ENCODE results near the gene SUGCT. TPM values are rescaled to one million over a fixed set of nuclear protein-coding genes. Genes with fewer than 3 reads are reported as not detected.
"Not testable (repeated sequence)": the region's sequence is repeated elsewhere in the genome, so short reads cannot be mapped to it uniquely, and the experiment has no call there.

SUGCT gene
- total RNA-seq, 1 donor from 2014 or later = 11.9 TPM

DNA sequence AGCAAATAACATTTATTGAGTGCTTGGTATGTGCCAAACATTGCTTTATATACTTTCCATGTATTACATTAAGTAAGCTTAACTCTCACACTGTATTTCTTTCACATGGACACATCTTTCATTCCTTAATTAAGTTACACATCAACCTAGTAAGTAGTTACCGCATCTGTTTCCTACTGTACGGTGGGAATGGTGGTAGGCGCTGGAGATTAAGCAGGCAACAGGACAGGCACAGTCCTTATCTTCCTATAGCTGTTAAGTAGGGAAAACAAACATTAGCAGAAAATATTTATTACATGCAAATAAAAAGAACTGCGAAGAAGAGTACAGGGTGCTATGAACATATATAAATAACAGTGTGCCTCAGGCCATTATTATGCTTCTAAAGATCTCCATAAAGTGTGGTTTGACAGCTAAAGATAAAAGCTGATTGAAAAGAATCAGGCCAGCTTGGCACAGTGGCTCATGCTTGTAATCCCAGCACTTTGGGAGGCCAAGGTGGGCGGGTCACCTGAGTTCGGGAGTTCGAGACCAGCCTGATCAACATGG is 105.0 kb downstream of the SUGCT start:
- no peak overlapping the region for H3K4me3 Mint-ChIP-seq (ENCODE audit: unreplicated experiment)
- TF ChIP-seq, protein P1, sequence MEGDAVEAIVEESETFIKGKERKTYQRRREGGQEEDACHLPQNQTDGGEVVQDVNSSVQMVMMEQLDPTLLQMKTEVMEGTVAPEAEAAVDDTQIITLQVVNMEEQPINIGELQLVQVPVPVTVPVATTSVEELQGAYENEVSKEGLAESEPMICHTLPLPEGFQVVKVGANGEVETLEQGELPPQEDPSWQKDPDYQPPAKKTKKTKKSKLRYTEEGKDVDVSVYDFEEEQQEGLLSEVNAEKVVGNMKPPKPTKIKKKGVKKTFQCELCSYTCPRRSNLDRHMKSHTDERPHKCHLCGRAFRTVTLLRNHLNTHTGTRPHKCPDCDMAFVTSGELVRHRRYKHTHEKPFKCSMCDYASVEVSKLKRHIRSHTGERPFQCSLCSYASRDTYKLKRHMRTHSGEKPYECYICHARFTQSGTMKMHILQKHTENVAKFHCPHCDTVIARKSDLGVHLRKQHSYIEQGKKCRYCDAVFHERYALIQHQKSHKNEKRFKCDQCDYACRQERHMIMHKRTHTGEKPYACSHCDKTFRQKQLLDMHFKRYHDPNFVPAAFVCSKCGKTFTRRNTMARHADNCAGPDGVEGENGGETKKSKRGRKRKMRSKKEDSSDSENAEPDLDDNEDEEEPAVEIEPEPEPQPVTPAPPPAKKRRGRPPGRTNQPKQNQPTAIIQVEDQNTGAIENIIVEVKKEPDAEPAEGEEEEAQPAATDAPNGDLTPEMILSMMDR (IDR thresholded peaks at IDR 0.05) = no peak
- H3K27me3 Mint-ChIP-seq (ENCODE audit: unreplicated experiment) = no peaks in the 10 kb centered on the region
- no peaks in the 10 kb centered on the region for H3K9me3 Mint-ChIP-seq (ENCODE audit: unreplicated experiment)
- H3K36me3 Mint-ChIP-seq (ENCODE audit: unreplicated experiment) = peaks cover 3% of the 10 kb centered on the region
- no peak overlapping the region for H3K27ac Mint-ChIP-seq (ENCODE audit: unreplicated experiment)
- no peak for DNase-seq (ENCODE audit: extremely low spot score, unreplicated experiment)
- H3K4me1 Mint-ChIP-seq (ENCODE audit: unreplicated experiment) = peaks cover 5% of the 10 kb centered on the region

- DNase-seq (ENCODE audit: extremely low spot score, unreplicated experiment) = no peak
These were observed 108.3 kb downstream of the SUGCT start for GRCh38 chr7:40243076-40243475.

DNA sequence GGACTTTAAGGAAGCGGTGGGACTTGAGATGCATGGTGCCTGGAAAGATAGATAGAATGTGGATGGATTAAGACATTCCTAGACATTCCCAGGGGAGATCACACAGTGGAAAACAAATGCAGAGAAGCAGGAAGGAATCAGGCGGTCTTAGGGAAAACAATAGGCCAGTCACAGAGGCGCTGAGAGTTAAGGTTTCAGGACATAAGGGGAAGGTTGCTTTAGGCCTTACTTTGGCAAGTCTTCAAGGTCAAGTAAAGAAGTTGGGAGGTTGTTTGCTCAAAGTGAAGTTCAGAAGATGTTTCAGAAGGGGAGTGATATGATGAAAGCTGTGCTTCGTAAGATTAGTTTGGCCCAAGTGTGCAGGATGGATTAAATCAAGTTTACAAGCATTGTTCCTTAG is 109.4 kb downstream of the SUGCT start:
- peaks cover 9% of the 10 kb centered on the region for H3K4me1 Mint-ChIP-seq (ENCODE audit: unreplicated experiment)
- no peaks in the 10 kb centered on the region for H3K27me3 Mint-ChIP-seq (ENCODE audit: unreplicated experiment)
- H3K27ac Mint-ChIP-seq (ENCODE audit: unreplicated experiment) = peak overlapping the region; percentile 1
- H3K4me3 Mint-ChIP-seq (ENCODE audit: unreplicated experiment) = no peak overlapping the region
- no peak for DNase-seq (ENCODE audit: extremely low spot score, unreplicated experiment)
- H3K9me3 Mint-ChIP-seq (ENCODE audit: unreplicated experiment) = no peaks in the 10 kb centered on the region
- TF ChIP-seq, protein P1 (IDR thresholded peaks at IDR 0.05) = no peak
- H3K36me3 Mint-ChIP-seq (ENCODE audit: unreplicated experiment) = no peaks in the 10 kb centered on the region

More at GRCh38 chr7:40243076-40243475, 108.3 kb downstream of the SUGCT start:
- no peaks in the 10 kb centered on the region for H3K9me3 Mint-ChIP-seq (ENCODE audit: unreplicated experiment)
- H3K27ac Mint-ChIP-seq (ENCODE audit: unreplicated experiment) = no peak overlapping the region
- no peaks in the 10 kb centered on the region for H3K27me3 Mint-ChIP-seq (ENCODE audit: unreplicated experiment)
- H3K36me3 Mint-ChIP-seq (ENCODE audit: unreplicated experiment) = no peaks in the 10 kb centered on the region
- H3K4me1 Mint-ChIP-seq (ENCODE audit: unreplicated experiment) = peaks cover 9% of the 10 kb centered on the region
- no peak overlapping the region for H3K4me3 Mint-ChIP-seq (ENCODE audit: unreplicated experiment)
- TF ChIP-seq, protein P1 (IDR thresholded peaks at IDR 0.05) = no peak

- TF ChIP-seq, protein P1 (IDR thresholded peaks at IDR 0.05) = no peak
- no peak overlapping the region for H3K4me3 Mint-ChIP-seq (ENCODE audit: unreplicated experiment)
- no peaks in the 10 kb centered on the region for H3K27me3 Mint-ChIP-seq (ENCODE audit: unreplicated experiment)
- peaks cover 9% of the 10 kb centered on the region for H3K4me1 Mint-ChIP-seq (ENCODE audit: unreplicated experiment)
- DNase-seq (ENCODE audit: extremely low spot score, unreplicated experiment) = no peak
- H3K36me3 Mint-ChIP-seq (ENCODE audit: unreplicated experiment) = no peaks in the 10 kb centered on the region
- H3K27ac Mint-ChIP-seq (ENCODE audit: unreplicated experiment) = no peak overlapping the region
- H3K9me3 Mint-ChIP-seq (ENCODE audit: unreplicated experiment) = no peaks in the 10 kb centered on the region
These were observed 113.9 kb downstream of the SUGCT start for GRCh38 chr7:40248681-40249080.

GRCh38 chr7:40253444-40253843 is 118.6 kb downstream of the SUGCT start:
- not testable (repeated sequence) for H3K9me3 Mint-ChIP-seq (ENCODE audit: unreplicated experiment); H3K4me3 Mint-ChIP-seq (ENCODE audit: unreplicated experiment); H3K27ac Mint-ChIP-seq (ENCODE audit: unreplicated experiment); DNase-seq (ENCODE audit: extremely low spot score, unreplicated experiment); H3K36me3 Mint-ChIP-seq (ENCODE audit: unreplicated experiment); H3K27me3 Mint-ChIP-seq (ENCODE audit: unreplicated experiment); H3K4me1 Mint-ChIP-seq (ENCODE audit: unreplicated experiment)

Data from osteocyte (in vitro differentiated cells).